ENCODE measurements around the gene BTBD18. TPM values are rescaled to one million over a fixed set of nuclear protein-coding genes. Genes with fewer than 3 reads are reported as not detected.
"Not testable (repeated sequence)": the region's sequence is repeated elsewhere in the genome, so short reads cannot be mapped to it uniquely, and the experiment has no call there.

BTBD18 gene
- total RNA-seq, 1 donor from 2014 or later = not detected

GRCh38 chr11:57712256-57713150, 39.1 kb downstream of the BTBD18 start, which contains the start of gene TMX2:
TSS of gene TMX2 (plus strand) at chr11:57712593. CDS start at chr11:57712619, 26 bp downstream.
- TF ChIP-seq, protein P1, sequence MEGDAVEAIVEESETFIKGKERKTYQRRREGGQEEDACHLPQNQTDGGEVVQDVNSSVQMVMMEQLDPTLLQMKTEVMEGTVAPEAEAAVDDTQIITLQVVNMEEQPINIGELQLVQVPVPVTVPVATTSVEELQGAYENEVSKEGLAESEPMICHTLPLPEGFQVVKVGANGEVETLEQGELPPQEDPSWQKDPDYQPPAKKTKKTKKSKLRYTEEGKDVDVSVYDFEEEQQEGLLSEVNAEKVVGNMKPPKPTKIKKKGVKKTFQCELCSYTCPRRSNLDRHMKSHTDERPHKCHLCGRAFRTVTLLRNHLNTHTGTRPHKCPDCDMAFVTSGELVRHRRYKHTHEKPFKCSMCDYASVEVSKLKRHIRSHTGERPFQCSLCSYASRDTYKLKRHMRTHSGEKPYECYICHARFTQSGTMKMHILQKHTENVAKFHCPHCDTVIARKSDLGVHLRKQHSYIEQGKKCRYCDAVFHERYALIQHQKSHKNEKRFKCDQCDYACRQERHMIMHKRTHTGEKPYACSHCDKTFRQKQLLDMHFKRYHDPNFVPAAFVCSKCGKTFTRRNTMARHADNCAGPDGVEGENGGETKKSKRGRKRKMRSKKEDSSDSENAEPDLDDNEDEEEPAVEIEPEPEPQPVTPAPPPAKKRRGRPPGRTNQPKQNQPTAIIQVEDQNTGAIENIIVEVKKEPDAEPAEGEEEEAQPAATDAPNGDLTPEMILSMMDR (conservative IDR thresholded peaks at IDR 0.05) = no peak
- Mint-ChIP-seq H3K4me1 (peaks cover 29% of the 10 kb centered on the region), H3K9me3 (no peaks in the 10 kb centered on the region), H3K27ac (ENCODE audit: unreplicated experiment) (peak within 1 kb of the TSS; percentile 98), H3K36me3 (ENCODE audit: low read depth) (peaks cover 5% of the 10 kb centered on the region), H3K27me3 (ENCODE audit: low read depth) (no peaks in the 10 kb centered on the region), H3K4me3 (peak within 1 kb of the TSS; percentile 94)
- peak; percentile 81 for DNase-seq (ENCODE audit: low read depth, low spot score)

- TF ChIP-seq, protein P1 (conservative IDR thresholded peaks at IDR 0.05) = no peak
- Mint-ChIP-seq H3K27ac (ENCODE audit: unreplicated experiment) (peak within 1 kb of the TSS; percentile 98), H3K4me1 (peaks cover 29% of the 10 kb centered on the region), H3K4me3 (peak within 1 kb of the TSS; percentile 94), H3K27me3 (ENCODE audit: low read depth) (no peaks in the 10 kb centered on the region), H3K9me3 (no peaks in the 10 kb centered on the region), H3K36me3 (ENCODE audit: low read depth) (peaks cover 5% of the 10 kb centered on the region)
- DNase-seq (ENCODE audit: low read depth, low spot score) = peak; percentile 76
Observed at GRCh38 chr11:57711414-57712255, 40.0 kb downstream of the BTBD18 start, which contains the start of gene MED19. TSS of gene MED19 (minus strand) at chr11:57712215. CDS start at chr11:57712179, 36 bp downstream.

GRCh38 chr11:57709802-57710367, 41.7 kb downstream of the BTBD18 start:
- H3K4me3 Mint-ChIP-seq = peak overlapping the region; percentile 38
- DNase-seq (ENCODE audit: low read depth, low spot score) = no peak
- H3K27me3 Mint-ChIP-seq (ENCODE audit: low read depth) = no peaks in the 10 kb centered on the region
- H3K9me3 Mint-ChIP-seq = no peaks in the 10 kb centered on the region
- peaks cover 31% of the 10 kb centered on the region for H3K4me1 Mint-ChIP-seq
- no peak overlapping the region for H3K27ac Mint-ChIP-seq (ENCODE audit: unreplicated experiment)
- TF ChIP-seq, protein P1 (conservative IDR thresholded peaks at IDR 0.05) = no peak
- peaks cover 2% of the 10 kb centered on the region for H3K36me3 Mint-ChIP-seq (ENCODE audit: low read depth)

DNA sequence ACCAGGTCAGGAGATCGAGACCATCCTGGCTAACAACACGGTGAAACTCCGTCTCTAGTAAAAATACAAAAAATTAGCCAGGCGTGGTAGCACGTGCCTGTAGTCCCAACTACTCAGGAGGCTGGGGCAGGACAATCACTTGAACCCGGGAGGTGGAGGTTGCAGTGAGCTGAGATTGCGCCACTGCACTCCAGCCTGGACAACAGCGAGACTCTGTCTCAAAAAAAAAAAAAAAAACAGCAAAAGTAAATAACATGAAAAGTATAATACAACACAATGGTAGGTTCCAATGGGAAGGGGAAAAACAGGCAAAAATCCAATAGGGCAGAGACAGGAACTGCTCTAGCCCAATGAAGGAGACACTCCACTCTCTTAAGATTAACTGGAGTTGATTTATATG, 46.2 kb downstream of the BTBD18 start:
- H3K4me1 Mint-ChIP-seq; DNase-seq (ENCODE audit: low read depth, low spot score); H3K27ac Mint-ChIP-seq (ENCODE audit: unreplicated experiment); H3K9me3 Mint-ChIP-seq; H3K27me3 Mint-ChIP-seq (ENCODE audit: low read depth); H3K36me3 Mint-ChIP-seq (ENCODE audit: low read depth): not testable (repeated sequence)
- H3K4me3 Mint-ChIP-seq = peak overlapping the region; percentile 55

DNA sequence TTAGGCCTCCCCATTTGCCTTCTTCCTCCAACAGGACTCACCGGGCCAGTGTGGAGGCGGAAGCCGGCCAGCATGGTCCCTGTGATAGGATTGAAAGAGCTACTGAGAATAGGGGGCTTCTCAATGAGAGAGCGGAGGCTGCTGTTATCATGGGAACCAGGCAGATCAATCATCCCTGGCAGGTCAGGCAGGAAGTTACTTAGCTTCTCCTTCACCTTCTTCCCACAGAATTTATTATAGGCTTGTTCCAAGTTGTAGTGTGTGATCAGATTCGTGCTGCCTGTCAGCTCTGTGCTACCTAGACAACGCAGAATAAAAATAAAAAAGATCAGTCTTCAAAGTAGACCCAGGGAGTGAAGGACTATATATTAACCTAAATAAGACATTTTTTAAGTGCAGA, 46.7 kb downstream of the BTBD18 start:
- no peak overlapping the region for H3K27ac Mint-ChIP-seq (ENCODE audit: unreplicated experiment)
- no peak for DNase-seq (ENCODE audit: low read depth, low spot score)
- H3K4me1 Mint-ChIP-seq = peaks cover 4% of the 10 kb centered on the region
- no peaks in the 10 kb centered on the region for H3K9me3 Mint-ChIP-seq
- TF ChIP-seq, protein P1 (conservative IDR thresholded peaks at IDR 0.05) = no peak
- peaks cover 3% of the 10 kb centered on the region for H3K36me3 Mint-ChIP-seq (ENCODE audit: low read depth)
- H3K27me3 Mint-ChIP-seq (ENCODE audit: low read depth) = no peaks in the 10 kb centered on the region
- peak overlapping the region; percentile 45 for H3K4me3 Mint-ChIP-seq

Data from neural crest cell (in vitro differentiated cells).